Glomerular visceral epithelial cell (primary cell): ENCODE data around the gene PHLDA2.
"Not testable (repeated sequence)": the region's sequence is repeated elsewhere in the genome, so short reads cannot be mapped to it uniquely, and the experiment has no call there.

Experiments
- DNase-seq: peaks from one replicate; pipeline ENCODE4 v3.0.0-alpha.2; 2016; ENCODE audit errors: extremely low spot score

Gene PHLDA2

DNA sequence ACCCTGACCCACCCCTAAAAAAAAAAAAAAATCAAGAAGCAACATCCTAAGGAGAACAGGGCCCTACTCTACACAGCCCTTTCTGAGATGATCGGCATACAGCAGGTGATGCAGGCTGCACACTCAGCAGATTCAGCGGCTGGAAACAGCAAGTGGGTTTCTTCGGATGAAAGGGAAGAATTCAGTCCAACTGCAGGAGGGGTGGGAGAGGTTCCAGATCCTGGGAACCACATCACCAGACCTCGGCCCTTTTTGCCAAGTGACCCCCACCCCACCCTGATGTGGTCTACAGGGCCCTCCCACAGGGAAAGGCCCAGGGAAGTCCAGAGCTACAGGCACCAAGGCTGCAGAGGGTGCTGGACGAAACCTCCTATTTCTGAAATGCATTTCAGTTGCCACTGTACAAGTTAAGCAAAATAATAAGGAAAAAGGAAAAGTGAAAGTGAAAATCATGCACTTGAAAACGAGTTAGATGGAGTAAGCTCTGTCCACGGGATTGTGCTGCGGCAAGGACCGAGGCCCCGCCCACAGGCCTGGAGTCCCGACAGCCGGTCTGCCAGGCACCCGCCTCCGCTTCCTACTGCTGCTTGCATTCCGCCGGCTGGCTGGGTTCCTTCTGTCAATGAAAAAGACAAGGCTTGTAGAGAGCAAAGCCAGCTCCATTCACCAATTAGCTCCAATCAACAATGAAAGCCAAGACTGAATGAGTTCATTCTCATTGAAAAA, 16.0 kb upstream of the PHLDA2 start:
- peak; percentile 59 for DNase-seq

DNA sequence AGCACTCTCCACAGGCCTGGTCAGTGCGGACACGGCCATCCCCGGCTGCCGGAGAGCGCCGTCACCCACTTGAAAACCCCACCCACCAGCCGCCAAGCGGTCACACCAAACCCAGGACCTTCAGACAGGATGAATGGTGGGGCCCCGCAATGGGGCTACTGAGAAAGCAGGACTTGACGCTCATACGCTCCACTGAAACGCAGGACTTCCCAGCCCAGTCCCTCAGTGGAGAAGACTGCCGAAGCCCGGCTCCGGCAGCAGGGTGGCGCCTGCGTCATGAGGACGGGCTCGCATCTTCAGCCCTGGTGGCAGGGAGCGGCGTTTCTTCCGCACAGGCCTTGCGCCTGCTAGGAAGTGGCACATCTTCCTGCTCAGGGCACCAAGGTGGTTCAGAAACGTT, 15.3 kb upstream of the PHLDA2 start:
- DNase-seq, result no peak

DNA sequence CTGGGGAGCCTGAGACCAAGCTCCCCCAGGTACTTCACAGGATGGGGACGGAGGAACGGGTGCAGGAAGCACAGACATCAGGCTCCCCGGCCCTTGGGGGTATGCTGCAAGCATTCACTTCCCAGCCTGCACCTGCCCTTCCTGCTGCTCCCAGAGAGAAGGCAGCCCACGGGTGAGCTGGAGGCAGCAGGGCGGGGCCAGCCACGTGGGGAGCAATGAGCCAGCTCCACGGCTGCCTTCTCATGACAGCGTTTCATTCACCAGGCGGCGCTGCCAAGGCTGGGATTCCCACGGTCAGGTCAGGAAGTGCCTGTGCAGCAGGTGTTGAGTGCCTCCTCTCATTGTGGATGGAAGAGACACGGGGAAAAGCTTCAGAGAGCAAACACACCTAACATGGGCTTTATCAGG, 14.5 kb upstream of the PHLDA2 start:
- peak; percentile 30 for DNase-seq

DNA sequence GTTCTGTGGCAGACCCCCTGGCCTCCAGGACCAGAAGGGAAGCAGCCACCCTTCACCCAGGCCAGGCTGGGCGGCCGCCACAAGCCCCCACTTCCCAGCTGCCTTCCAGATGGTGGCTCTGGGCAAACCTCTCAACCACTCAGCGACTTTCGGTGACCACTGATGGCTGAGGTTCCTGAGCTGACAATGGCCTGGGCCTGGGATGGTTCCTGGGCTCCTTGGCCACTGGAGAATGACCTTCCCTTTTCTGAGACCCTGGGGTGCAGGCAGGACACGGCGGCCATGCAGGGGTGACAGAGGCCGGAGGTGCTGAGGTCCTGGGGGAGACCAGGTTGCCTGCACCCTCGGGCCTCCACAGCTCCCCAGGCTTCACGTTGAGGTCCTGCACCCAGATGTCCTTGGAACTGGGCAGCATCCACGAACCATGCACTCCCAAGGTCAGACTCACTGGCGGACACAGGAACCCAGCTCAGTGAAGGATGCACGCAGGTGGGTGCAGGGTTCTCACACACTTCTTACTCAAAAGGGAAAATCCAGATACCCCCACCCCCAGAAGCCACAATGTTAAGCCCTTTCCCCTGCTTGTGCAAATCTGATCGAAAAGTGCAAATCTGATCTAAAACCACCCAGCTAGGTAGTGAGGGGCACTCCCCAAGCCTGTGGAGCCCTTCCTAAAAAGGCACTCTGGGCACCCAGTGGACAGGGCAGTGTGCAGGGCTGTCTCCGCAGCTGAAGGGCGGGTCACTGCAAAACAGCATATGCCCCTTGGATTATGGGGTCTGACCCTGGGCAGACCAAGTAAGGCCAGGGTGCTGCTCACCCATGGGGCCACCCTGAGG, 13.9 kb upstream of the PHLDA2 start:
- no peak for DNase-seq

DNA sequence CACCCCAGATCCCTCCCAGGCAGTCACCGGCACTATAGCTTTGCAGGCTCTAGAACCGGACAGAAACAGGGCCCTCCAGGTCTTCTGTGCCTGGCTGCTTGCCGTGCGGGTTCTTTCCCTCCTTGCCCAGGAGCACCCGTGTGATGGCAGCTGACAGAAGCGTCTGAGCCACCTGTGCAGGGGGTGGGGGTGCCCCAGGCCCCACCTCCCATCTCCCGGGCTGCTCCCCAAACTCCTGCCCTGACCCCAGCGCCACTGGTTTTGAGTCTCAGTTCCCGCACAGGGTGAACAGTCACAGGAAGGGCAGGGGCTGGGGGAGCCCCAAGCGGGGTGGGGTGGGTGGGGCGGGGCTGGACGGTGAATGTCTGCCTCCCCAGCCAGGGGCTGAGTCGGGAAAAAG, 13.2 kb upstream of the PHLDA2 start:
- DNase-seq, result no peak

DNA sequence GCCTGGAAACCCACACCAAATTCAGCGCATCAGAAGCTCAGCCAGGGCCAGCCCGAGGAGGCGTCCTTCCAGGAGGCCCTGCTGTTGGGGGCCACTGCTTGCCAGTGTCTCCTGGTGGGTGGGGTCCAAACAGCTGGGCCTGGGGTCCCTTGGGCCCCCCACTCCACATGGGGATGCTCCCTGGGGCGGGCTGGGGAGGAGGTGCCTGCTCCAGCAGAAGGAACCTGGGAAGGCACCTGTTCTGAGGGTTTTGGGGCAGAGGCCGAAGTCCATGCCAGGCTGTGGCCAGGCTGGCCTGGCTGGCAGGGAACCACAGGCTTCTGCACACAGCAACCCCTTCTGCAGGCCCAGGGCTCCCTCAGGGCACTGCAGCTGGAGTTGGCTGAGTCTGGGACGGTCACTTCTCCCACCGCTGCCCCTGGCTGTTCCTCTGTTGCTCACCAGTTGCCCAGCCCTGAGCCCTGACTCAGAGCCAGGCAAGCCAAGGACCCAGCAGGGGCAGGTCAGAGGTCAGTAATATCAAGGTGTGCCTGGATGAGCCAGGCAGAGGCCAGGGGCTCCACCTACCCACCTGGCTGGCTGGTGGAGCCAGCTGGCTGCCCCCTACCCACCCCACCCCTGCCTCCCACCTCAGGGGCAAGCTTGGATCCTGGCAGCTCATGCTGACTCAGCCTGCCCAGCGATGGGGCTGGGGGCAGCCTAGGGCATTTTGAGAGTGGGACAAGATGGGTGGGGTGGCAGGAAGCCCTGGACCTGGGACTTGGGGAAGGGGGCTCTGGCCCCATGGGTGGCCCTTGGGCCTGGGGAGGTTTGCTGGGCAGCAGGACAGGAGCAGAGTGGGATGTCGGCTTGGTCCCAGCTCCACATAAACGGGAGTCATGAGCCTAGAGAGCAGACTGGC, 12.0 kb upstream of the PHLDA2 start:
- peak; percentile 74 for DNase-seq

DNA sequence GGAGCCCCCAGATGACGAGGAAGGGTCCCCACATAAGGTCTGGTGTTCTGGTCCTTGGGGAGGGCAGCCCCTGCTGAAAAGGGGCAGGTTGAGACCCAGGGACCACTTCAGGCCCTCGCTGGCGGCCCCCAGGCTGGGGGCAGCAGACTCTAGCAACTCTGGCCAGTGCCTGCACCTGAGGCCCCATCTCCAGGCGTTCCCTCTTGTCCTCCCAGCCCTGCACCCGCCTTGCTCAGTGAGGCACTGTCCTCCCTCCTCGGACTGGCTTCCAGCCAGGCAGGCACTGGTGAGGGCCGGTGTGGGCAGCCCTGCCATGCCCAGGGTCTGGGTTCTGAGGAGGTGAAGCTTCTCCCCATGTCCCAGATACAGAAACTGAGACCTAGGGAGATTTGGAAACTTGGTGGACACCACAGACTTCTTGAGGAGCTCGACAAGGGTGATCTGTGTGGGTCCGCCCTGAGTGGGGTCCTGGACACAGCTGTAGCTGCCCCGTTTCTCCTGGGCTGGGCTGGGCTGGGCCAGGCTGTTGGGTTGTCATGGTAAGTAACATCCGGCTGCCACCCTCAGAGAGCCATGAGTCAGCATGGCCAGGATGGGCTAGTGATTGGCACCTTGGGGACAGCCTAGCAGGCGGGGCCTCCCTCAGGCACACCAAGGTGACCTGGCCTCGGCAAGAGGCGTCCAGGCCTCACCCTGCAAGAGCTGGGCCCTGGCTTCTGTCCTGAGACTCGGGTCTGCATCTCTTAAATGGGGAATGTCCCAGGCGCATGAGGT, 11.1 kb upstream of the PHLDA2 start:
- DNase-seq, result peak; percentile 88

DNA sequence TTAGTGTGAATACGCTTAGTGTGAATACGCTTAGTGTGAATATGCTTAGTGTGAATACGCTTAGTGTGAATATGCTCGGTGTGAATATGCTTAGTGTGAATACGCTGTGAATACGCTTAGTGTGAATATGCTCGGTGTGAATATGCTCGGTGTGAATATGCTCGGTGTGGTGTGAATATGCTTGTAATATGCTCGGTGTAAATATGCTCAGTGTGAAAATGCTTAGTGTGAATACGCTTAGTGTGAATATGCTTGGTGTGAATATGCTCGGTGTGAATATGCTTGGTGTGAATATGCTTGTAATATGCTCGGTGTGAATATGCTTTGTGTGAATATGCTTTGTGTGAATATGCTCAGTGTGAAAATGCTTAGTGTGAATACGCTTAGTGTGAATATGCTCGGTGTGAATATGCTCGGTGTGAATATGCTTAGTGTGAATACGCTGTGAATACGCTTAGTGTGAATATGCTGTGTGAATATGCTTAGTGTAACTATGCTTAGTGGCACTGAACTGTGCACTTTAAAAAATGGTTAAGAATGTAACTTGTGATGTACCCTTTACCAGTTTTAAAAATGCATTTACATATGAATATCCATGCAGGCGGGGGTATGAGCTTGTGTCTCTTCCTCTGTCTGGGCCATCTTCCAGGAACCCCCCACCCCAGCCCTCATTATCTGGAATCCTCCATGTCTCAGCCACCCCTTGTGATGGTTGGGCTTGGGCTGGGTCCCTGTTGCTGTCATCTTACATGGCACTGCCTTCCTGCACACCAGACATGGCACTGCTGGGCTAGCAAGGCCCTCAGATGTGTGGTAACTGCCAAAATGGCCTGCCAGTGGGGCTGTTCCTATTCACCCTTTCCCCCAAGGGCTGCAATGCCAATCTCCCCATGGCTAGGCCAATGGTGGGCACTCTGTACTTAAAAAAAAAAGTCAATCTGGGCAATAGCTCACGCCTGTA, 9.5 kb upstream of the PHLDA2 start:
- DNase-seq, result not testable (repeated sequence)

DNA sequence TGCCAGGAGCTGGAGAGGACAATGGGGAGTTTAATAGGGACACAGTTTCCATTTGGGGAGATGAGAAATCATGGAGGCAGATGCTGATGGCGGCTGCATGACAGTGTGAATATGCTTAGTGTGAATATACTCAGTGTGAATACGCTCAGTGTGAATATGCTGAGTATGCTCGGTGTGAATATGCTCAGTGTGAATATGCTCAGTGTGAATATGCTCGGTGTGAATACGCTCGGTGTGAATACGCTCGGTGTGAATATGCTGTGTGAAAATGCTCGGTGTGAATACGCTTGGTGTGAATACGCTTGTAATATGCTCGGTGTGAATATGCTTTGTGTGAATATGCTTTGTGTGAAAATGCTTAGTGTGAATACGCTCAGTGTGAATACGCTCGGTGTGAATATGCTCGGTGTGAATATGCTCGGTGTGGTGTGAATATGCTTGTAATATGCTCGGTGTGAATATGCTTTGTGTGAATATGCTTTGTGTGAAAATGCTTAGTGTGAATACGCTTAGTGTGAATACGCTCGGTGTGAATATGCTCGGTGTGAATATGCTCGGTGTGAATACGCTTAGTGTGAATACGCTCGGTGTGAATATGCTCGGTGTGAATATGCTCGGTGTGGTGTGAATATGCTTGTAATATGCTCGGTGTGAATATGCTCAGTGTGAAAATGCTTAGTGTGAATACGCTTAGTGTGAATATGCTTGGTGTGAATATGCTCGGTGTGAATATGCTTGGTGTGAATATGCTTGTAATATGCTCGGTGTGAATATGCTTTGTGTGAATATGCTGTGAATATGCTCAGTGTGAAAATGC, 8.6 kb upstream of the PHLDA2 start:
- DNase-seq, result not testable (repeated sequence)

DNA sequence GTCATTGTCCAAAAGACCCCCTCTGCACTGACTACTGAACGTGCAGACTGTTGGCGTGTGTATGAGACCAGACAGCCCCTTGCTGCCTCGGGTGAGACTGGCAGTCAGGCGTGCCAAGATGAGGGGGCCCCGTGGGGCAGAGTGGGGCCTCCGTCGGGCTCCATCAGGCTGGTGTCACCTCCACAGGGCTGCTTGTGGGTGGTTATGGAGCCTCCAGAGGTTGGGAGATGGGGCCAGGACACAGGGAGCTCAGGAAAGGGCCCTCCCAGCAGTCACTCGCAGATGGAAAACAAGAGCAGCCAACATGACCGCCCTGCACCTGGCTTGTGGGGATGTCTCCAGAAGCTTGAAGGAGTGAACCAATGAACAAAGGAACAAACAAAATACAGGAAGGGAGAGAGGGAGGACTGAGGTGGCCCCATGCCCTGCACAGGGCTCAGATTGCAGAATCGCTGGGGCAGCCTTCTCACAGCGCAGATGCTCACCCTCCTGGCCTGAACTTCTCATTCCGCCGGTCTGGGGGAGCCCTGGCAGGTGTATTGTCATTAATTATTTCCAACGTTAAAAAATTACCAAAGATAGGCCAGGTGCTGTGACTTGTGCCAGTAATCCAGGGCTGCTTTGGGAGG, 5.5 kb upstream of the PHLDA2 start:
- DNase-seq, result no peak

DNA sequence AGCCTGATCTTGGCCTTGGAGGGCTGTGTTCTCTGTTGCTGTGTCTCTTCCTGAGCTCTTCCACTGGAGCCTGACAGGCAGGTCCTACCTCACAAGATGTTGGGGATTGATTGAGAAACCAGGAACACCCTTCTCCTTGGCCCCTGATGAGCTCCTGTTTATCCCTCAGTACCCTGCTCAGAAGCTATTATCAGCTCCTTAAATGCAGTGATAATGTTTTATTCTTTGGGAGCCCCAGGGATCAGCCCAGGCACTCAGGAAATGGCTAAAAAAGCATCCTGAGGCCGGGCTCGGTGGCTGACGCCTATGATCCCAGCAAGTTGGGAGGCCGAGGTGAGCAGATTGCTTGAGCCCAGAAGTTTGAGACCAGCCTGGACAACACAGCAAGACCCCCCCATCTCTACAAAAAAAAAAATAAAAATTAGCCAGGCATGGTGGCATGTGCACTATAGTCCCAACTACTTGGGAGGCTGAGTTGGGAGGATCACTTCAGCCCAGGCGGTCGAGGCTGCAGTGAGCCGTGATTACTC, 4.9 kb upstream of the PHLDA2 start:
- no peak for DNase-seq

DNA sequence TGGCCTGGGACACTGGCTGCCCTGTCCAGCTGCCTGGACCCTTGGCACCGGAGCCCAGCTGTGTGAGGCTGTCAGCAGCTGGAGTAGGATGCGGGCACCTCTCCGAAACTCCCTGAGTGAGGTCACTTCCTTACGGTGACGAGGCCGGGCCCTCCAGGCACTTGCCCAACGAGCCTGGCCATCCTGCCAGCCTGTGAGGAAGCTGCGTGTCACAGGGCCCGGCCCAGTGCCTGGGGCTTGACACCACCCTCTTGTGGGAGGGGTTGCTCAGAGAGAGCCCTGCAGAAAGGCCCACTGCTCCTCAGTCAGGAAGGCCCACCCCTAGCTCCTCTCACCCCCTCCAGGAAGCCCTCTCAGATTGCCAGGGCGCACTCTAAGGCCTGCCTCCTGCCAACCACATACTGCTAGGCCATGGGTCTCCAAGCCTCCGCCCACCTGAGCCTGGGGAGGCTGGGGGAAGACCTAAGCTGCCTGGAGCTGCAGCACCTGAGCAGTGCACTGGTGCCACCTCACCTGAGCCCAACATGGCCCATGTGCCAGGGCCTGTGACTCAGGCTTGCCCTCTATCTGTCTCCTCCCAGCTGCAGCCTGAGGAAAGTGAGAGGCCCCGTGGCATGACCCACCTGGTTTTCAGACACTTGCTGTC, 4.3 kb upstream of the PHLDA2 start:
- peak; percentile 93 for DNase-seq

DNA sequence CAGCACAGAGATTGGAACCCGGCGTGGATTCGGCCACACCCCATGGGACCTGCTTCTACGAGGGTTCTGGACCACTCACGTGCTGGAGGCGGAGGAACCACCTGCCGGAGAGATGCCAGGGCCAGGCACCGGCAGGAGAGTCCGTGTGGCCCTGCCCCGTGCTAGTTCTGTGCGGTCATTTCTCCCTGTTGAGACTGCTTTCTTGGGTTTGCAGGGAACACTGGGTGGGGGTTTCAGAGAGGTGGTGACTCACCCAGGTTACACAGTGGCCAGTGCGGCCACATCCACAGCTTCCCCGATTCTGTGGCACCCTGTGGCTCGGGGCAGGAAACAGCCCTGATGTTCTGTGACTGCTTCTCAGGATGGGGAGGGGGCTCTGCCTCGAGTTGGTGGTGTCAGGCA, 3.6 kb upstream of the PHLDA2 start:
- peak; percentile 73 for DNase-seq

DNA sequence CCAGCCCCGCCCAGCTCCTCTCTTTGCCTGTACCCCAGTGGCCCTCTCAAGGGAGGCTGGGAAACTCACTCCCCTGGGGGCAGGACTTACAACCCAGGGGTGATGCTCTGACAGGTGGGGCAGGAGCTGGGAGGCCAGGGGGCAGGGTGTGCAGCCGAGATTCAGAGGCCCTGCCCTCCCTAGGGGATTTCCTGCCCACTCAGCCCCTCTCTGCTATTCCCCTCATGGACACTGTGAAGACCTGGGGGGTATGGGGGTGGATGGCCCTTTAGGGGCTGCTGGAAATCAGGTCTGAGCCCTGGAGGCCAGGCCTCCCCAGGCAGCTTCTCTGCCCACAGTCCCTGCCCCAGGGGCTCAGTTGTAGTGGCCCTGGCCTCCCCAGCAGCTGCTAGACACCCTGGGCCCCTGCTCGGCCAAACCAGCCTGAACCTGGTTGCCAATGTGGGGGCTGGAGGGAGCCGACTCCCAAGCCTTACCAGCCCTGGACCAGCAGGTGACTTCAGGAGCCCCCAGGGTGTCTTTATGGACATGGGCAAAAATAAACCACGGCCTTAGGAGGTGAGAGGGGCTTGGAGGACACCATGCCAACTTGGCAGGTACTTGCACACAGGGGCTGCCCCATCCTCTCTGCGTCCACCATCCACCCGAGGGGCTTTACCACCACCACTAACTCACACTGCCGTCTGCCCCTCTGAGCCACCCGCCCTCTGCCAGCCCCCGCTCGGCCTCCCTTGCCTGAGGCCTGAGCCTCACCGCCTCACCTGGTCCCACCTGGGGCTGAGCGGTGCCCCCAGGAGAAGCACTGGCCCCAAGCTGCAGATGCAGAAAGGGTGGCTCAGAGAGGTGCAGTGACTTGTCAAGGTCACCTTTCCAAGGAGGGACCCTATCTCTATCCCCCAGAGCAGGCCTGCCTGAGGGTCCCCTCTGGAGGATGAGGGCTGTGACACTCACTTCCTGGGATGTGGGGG, 2.8 kb upstream of the PHLDA2 start:
- DNase-seq, result no peak

DNA sequence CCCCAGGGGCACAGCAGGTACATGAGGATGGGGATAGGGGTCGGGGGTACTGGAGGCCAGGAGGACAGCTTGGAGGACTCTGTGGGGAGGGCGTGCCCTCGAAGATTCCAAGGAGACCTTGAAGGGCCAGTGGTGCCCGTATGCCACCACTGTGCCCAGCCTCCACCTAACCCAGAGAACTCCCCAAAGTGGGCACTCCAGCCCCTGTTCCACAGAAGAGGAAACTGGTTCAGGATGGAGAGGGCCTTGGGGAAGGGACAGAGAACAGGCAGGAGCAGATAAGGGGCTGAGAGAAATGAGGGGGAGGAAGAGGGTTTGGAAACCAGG, 2.2 kb upstream of the PHLDA2 start:
- no peak for DNase-seq

DNA sequence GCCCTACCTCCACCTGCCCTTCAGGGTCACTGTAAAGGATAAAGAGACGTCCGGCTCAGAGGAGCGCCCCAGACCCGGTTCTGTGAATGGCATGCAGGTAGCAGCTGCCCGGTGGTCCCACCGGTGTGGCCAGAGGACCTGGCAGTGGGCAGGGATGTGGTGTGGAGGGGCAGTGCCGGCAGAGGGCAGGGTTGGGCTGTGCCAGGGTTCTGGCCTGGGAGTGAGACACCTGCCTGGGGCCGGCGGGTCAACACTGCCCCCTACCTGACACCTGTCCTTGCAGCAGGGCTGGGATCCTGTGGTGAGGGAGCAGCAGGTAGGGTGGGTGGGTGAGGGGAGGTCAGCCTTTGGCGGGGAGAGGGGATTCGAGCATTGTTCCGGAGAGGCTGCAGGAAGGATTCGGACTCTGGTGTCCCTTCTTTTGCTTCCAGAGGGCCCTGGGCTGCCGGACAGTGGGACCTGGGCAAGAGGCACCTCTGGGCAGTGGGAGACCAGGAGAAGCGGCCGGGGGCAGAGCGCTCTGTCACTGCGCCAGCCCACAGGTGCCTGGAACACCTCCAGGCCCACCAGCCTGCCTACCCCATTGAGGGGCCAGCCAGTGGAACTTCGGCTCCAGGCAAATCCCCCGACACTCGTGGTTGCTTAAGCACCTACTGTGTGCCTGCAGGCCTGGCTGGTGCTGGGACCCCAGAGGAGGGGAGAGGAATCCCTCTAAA, 1.6 kb upstream of the PHLDA2 start:
- DNase-seq, result peak; percentile 80
